ENCODE data around the gene KRTAP4-7. TPM values are rescaled to one million over a fixed set of nuclear protein-coding genes. Genes with fewer than 3 reads are reported as not detected.
"Not testable (repeated sequence)": the region's sequence is repeated elsewhere in the genome, so short reads cannot be mapped to it uniquely, and the experiment has no call there.

KRTAP4-7 gene
- total RNA-seq, 6 donors from 2014 or later, result not detected

- WGBS, 2 donors, result 73 to 77% methylated on average over 3 of the region's 3 CpGs
- TF ChIP-seq POLR2AphosphoS5 (IDR thresholded peaks at IDR 0.05), result no peak
- no peak for TF ChIP-seq EP300 (IDR thresholded peaks at IDR 0.05)
- TF ChIP-seq POLR2A (IDR thresholded peaks at IDR 0.05), result no peak
- TF ChIP-seq CTCF (IDR thresholded peaks at IDR 0.05), result no peak
Observed at GRCh38 chr17:41069031-41069430, 14.9 kb upstream of the KRTAP4-7 start.

DNA sequence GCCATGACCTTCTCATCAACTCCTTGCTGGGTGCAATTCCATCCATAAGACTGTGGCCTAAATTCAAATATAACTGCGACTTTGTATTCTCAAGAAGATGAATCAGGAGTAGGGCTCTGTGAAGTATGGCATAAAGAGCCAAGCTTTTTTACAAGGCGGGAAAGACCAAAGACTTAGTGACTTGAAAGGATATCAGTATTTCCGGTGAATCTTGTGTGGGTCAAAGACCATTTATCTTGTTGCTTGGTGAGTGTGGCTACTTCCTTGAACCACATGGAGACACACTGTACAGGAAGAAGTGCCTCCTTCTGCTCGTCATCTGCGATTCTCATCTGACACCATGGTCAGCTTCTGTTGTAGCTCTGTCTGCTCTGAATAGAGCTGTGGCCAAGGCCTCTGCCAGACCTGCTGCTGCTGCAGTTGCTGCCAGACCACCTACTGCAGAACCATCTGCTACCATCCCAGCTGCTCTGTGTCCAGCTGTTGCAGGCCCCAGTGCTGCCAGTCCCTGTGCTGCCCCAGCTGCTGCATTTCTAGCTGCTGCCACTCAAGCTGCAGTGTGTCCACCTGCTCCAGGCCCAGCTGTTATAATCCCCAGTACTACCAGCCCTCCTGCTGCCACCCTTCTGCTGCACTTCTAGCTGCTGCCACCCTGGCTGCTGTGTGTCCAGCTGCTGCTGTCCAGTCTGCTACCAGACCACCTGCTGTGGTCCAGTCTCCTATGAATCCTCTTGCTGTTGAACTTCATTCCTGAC, 12.2 kb upstream of the KRTAP4-7 start:
- DNase-seq (peak in 1 of 2 donors; percentile 27), ATAC-seq (ENCODE audit: low FRiP score in 2 of 2) (no peak)
- 67 to 75% methylated on average over 5 of the region's 5 CpGs for WGBS, 2 donors
- no peaks in the 10 kb centered on the region for H3K9me3 ChIP-seq
- no peak for TF ChIP-seq EP300 (IDR thresholded peaks at IDR 0.05)
- TF ChIP-seq CTCF (IDR thresholded peaks at IDR 0.05), result no peak
- TF ChIP-seq POLR2AphosphoS5 (IDR thresholded peaks at IDR 0.05), result no peak
- no peak for TF ChIP-seq POLR2A (IDR thresholded peaks at IDR 0.05)
- no peak overlapping the region for H3K27ac ChIP-seq
- no peak overlapping the region for H3K4me3 ChIP-seq
- H3K4me1 ChIP-seq, result no peaks in the 10 kb centered on the region
- no peaks in the 10 kb centered on the region for H3K27me3 ChIP-seq
- no peaks in the 10 kb centered on the region for H3K36me3 ChIP-seq

More at GRCh38 chr17:41069031-41069430, 14.9 kb upstream of the KRTAP4-7 start:
- Histone ChIP-seq H3K36me3 (no peaks in the 10 kb centered on the region), H3K4me1 (no peaks in the 10 kb centered on the region), H3K9me3 (no peaks in the 10 kb centered on the region), H3K27ac (no peak overlapping the region), H3K27me3 (no peaks in the 10 kb centered on the region), H3K4me3 (no peak overlapping the region)
- DNase-seq (no peak), ATAC-seq (ENCODE audit: low FRiP score in 2 of 2) (no peak)

- TF ChIP-seq POLR2AphosphoS5 (IDR thresholded peaks at IDR 0.05), result no peak
- TF ChIP-seq CTCF (IDR thresholded peaks at IDR 0.05), result no peak
- no peak for TF ChIP-seq POLR2A (IDR thresholded peaks at IDR 0.05)
- TF ChIP-seq EP300 (IDR thresholded peaks at IDR 0.05), result no peak
- ATAC-seq (ENCODE audit: low FRiP score in 2 of 2), result no peak
Observed at GRCh38 chr17:41073676-41074075, 10.3 kb upstream of the KRTAP4-7 start.

GRCh38 chr17:41076788-41077187, 7.2 kb upstream of the KRTAP4-7 start:
- H3K9me3 ChIP-seq, result no peaks in the 10 kb centered on the region
- no peak for TF ChIP-seq POLR2A (IDR thresholded peaks at IDR 0.05)
- no peak for TF ChIP-seq POLR2AphosphoS5 (IDR thresholded peaks at IDR 0.05)
- TF ChIP-seq CTCF (IDR thresholded peaks at IDR 0.05), result no peak
- no peak for TF ChIP-seq EP300 (IDR thresholded peaks at IDR 0.05)
- DNase-seq, result no peak
- no peak overlapping the region for H3K27ac ChIP-seq
- H3K27me3 ChIP-seq, result no peaks in the 10 kb centered on the region
- H3K4me1 ChIP-seq, result no peaks in the 10 kb centered on the region
- no peak overlapping the region for H3K4me3 ChIP-seq
- no peaks in the 10 kb centered on the region for H3K36me3 ChIP-seq
- no peak for ATAC-seq (ENCODE audit: low FRiP score in 2 of 2)

More at GRCh38 chr17:41073676-41074075, 10.3 kb upstream of the KRTAP4-7 start:
- Histone ChIP-seq H3K36me3 (no peaks in the 10 kb centered on the region), H3K4me3 (no peak overlapping the region), H3K27me3 (no peaks in the 10 kb centered on the region), H3K9me3 (no peaks in the 10 kb centered on the region), H3K4me1 (no peaks in the 10 kb centered on the region), H3K27ac (no peak overlapping the region)
- DNase-seq, result no peak
- 89 to 90% methylated on average over 2 of the region's 2 CpGs for WGBS, 2 donors

- WGBS, 2 donors, result 46 to 47% methylated on average over 4 of the region's 4 CpGs
- TF ChIP-seq CTCF (IDR thresholded peaks at IDR 0.05), result no peak
- TF ChIP-seq POLR2A (IDR thresholded peaks at IDR 0.05), result no peak
- no peak for TF ChIP-seq POLR2AphosphoS5 (IDR thresholded peaks at IDR 0.05)
- no peak for TF ChIP-seq EP300 (IDR thresholded peaks at IDR 0.05)
- DNase-seq (no peak), ATAC-seq (ENCODE audit: low FRiP score in 2 of 2) (no peak)
- Histone ChIP-seq H3K9me3 (no peaks in the 10 kb centered on the region), H3K4me1 (no peaks in the 10 kb centered on the region), H3K27ac (no peak overlapping the region), H3K36me3 (no peaks in the 10 kb centered on the region), H3K4me3 (no peak overlapping the region), H3K27me3 (no peaks in the 10 kb centered on the region)
Observed at GRCh38 chr17:41082626-41083025, 1.3 kb upstream of the KRTAP4-7 start.

DNA sequence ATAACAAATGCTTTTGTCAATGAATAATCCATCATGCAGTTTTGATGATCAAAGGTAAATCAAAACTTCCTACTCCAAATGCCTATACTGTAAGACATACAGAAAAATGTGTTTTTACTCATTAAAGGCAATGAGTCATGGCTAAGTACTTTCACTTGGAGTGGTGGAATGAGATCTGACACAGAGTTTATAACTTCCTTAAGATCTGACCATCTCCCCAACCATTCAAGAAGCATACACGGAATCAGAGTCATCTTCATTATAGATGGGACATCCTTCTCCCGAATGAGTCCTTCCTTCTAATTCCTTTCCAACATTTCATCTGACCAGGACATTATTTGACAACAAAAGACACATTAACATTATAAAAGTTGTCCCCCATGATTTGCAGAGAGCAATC, 523 bp upstream of the KRTAP4-7 start:
- H3K36me3 ChIP-seq; H3K4me3 ChIP-seq; H3K4me1 ChIP-seq; H3K9me3 ChIP-seq; H3K27me3 ChIP-seq; H3K27ac ChIP-seq; DNase-seq; ATAC-seq (ENCODE audit: low FRiP score in 2 of 2): not testable (repeated sequence)
- WGBS, 2 donors, result 71 to 74% methylated on average over 2 of the region's 2 CpGs

GRCh38 chr17:41088760-41089352, 4.9 kb downstream of the KRTAP4-7 start:
- WGBS, 2 donors, result 38 to 50% methylated on average over 4 of the region's 4 CpGs

More at GRCh38 chr17:41088760-41089352, 4.9 kb downstream of the KRTAP4-7 start:
- ATAC-seq (ENCODE audit: low FRiP score in 2 of 2); DNase-seq; H3K27ac ChIP-seq; H3K36me3 ChIP-seq; H3K9me3 ChIP-seq; H3K4me1 ChIP-seq; H3K4me3 ChIP-seq; H3K27me3 ChIP-seq: not testable (repeated sequence)
